GM11168 (cell line): Measurements from ENCODE around the gene RAI1.

Source experiments
- in situ Hi-C: fragments of 300-500 bp; cut with MboI; formaldehyde crosslinking; loops from one replicate; pipeline ENCODE4 v1.12.0; 2022; ENCODE audit warnings: low sequenced_read_pairs; ENCODE audit not compliant: unreplicated experiment

The RAI1 gene

DNA sequence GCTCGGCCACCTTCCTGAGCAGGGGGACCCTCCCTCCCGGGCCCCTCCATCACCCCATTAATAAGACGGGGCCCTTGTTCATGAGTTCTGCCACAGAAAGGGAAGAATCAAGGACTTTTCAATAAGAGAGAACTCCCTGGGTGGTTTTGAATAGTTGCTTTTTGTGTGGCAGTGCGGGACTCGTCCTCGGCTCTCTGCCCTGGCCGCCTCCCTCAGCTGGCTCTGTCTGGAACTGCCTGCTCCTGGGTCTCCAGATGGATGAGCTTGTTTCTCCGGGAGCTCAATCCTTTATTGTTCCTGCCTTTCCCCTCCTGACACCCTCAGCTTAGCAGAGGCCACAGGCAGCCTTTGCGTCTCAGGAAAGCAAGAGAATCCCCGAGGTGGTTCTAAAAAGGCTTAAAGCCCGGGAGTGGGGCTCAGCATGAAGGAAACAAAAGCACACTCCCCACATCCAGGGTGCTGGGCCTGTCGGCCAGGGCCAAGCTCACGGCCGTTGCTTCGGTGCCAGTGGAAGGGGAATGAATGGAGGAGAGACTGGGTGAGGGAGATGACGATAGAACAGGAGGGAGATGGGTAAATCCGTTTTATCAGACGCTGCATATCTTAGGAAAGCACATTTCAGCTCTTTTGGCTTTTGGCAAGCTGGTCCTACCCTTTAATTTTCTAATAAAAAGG lies 60.2 kb downstream of the RAI1 start:
- in situ Hi-C loops = no loop called here

DNA sequence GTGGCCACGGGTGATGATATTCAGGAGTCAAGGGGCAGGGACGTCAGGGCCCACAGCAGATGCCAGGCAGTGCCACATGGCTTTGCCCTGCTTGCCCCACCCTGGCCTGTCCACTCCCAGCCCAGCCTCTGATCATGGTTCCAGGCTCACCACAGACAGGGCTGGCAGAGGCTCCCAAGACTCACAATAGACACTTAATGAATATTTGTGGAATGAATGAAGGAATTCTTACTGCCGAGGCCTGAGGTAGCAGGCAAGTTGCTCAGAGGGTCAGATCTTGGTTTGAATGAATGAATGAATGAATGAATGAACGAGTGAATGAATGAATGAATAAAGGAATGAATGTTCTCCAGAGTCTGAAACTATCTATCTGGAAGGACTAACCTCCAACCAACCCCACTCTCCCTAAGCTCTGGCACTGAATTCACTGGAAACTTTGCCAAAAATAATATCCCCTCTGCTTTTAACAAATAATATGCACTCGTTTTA lies 60.9 kb downstream of the RAI1 start:
- in situ Hi-C loops = no loop called here

DNA sequence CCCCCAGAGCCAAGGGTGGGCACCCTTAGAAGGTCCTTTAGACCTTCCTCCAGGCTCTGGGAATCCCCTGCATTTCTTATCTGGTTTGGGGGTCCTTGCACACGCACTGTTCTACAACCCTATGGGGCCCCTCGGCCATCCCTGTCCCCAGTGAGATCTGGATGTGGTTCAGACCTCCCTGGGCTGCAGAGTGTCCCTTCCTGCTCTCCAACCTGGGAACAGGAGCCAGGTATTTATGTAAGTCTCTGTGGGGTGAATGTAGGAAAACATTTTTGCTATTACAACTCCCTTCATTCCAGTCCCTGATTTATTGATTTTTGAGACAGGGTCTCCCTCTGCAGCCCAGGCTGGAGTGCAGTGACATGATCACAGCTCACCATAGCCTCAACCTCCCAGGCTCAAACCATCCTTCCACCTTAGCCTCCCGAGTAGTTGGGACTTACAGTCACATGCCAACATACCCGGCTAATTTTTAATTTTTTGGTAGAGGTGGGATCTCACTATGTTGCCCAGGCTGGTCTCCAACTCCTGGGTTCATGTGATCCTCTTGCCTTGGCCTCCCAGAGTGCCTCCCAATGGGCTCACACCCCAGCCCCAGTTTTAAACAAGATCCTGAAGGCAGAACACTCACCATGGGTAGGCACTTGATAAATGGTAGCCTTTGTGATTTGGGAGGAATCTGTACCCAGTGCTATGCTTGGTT lies 61.6 kb downstream of the RAI1 start:
- in situ Hi-C loops = no loop called here

DNA sequence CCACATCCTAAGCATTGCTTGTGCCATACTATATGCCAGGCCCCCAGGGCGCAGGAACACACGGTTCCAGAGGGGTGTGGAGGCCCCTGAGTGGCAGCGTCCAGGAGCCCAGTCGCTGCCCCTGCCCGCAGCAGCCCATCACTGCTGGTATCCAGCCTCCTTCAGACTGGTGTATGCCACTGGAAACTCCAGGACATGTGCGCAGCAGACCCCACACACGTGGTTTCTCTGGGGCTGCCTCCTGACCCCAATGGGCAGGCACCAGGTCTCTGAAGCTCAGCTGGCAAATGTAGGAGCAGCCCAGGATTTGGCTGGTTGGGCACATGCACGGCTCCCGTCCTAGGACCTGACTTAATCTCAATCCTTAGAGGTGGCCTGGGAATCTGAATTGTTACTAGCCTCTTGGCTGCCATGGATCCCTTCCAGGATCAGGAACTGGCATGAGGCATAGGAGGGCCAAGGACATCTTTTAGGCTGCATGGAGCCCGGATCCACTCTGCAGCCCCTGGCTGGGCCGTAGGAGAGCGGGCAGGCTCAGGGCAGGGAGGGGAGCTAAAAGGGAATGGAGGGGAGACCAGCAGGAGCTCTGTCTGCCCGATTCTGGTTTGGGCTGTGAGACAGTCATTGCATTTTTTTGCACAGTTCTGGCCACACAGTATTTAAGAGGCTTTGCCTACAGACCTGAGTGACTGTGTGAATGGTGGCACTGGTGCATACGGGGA lies 62.3 kb downstream of the RAI1 start:
- in situ Hi-C loops = no loop called here

DNA sequence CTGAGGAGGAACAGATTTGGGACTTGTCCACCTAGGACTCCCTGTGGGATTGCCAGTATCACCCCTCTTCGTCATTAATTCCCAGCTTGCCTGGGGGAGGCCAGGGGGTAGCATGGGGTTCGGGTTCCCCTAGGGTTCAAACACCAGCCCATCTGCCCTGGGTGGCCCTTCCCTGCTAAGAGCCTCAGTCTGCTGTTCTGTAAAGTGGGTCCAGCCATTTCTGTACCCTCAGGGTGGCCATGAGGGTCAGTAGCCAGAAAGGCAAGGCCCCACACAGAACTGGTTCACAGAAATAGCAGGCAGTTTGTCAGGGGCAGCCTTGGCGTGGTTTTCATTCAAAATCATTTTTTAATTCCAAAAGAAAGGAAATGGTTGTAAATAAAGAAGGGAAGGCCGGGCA lies 62.9 kb downstream of the RAI1 start:
- in situ Hi-C loops = no loop called here

DNA sequence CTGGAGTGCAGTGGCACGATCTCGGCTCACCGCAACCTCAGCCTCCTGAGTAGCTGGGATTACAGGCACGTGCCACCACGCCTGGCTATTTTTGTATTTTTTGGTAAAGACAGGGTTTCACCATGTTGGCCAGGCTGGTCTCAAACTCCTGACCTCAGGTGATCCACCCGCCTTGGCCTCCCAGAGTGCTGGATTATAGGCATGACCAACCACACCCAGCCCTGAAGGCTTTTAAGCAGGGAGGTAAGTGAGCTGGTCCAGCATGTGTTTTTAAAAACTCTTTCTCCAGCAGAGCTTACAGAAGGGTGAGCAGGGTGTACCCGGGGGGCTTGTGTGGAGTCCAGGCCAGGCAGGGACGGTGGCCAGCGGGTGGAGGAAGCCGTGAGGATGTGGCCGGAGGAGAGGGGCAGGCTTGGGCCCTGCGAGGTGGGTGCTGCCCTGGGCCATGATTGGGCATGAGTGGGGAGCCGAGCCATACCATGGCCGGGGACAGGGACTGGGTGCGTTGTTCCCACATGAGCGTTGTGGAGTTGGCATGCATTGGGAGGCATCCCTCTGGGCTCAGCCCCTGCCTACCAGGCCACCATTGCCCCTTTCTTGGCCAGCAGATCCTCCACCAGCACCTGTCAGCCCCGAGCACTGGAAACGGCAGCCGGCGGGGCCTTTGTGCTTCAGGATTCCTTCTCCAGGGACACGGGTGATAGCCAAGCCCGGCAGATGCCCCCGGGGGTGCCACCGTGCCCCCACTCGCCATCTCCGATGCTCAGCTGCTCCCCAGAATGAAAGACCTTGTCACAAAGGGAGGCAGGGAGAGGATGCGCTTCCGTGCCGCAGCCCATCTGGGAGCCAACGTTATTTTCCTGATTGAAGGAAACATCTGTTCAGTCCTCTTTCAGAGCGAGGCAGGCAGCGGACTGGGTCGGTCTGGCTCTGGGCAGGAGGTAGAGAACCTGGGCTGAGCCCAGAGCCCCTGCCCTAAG lies 64.5 kb downstream of the RAI1 start:
- in situ Hi-C loops = no loop called here

DNA sequence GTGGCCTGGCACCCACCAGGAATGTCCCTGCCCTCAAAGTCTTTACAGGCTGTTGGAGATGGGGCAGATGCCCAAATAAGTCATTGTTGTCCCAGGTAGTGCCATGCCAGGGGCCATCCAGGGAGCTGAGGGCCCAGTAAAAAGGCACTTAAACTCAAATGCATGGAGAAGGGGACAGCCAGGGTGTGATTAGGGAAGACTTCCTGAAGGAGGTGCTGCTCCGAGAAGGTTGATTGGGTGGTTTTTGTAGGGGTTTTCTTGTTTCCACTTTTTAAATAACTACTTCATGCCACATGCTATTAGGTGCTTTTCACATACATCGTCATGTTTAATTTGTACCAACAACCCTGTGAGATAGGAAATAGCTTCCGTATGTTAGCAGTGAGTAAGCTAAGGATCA lies 66.9 kb downstream of the RAI1 start:
- in situ Hi-C loops = no loop called here

DNA sequence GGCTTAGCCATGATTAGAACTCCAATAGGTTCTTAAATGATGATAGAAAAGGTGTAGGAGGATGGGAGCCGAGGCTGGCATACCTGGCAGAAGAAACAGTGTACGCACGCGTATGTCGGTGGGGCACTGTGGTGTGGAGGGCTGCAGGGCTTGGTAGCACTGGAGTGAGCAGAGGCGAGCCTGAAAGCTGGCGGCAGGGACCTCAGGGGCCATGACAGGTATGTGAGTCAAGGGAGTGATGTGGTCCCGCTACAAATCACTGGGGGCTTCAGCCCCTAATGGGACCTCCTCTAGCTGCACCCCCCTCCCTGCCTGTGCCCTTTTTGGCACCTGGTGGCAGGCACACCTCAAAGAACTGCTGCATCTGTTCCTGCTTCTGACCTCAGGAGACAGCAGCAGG lies 67.3 kb downstream of the RAI1 start:
- in situ Hi-C loops = no loop called here

DNA sequence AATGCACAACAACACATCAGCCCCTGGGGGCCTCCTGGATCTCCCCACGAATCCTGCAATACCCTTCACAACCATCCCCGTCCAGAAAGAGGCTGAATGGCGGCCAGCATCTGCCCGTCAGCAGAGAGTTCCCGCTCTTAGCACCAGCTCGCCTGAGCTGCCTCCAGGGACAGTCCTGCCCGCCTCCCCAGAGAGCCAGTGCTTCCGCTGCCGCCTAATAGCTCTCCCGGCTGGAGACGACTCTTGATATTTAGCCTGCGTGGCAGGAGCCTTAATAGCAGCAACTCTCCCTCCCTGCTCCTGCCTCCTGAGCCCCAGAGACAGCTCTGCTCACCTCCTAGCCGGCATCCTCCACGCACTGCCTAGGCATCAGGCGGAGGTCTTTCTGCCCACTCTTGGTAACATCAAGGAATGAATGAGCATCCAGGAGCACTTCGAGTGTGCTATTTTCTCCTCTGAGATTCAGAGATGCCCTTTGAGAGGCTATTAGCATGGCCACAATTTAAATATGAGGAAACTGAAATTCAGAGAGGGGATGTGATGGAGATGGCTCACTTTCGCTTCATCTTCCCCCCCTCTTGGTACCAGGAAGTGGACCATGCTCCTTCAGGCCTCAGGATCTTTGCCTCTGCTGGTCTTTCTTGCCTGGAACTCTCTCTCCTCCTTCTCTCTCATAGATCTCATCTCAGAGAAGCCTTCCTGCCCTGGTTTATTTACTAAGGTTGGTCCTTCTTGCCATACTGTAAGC lies 67.9 kb downstream of the RAI1 start:
- in situ Hi-C loops = no loop called here

DNA sequence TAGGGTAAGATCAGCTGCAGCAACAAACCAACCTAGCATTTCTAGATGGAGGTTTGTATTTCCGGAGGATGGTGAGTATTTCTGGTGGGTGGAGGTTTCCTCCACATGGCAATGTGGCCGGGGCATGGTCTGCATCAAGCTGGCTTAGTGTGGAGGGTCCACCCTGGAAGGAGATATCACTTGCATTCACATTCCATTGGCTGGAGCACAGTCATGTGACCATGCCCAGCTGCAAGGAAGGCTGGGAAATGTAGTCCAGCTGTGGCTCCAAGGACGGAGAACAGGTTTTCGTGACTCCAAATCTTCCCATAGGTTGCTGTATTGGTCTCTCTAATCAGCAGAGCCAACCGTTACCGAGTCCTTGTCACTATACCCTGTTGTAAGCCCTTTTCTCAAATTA lies 68.7 kb downstream of the RAI1 start:
- in situ Hi-C loops = no loop called here

DNA sequence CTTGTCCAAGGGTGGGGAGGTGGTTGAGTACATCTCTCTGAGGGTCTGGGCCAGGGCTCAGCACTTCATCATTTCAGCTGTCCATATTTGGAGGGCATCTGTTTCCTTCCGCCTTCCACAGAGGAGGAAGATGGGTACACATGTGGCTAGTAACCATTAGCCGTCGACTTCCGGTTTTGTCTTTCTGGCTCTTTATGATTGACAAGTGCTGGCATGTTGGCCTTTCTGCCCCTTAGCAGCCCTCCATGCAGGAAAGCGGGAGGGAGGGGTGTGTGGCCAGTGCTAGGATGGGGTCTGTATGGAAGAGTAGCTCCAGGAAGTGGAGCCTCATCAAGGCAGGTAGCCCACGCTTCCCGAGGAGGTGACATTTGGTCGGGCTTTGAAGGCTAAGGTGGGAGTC lies 69.6 kb downstream of the RAI1 start:
- in situ Hi-C loops = no loop called here

DNA sequence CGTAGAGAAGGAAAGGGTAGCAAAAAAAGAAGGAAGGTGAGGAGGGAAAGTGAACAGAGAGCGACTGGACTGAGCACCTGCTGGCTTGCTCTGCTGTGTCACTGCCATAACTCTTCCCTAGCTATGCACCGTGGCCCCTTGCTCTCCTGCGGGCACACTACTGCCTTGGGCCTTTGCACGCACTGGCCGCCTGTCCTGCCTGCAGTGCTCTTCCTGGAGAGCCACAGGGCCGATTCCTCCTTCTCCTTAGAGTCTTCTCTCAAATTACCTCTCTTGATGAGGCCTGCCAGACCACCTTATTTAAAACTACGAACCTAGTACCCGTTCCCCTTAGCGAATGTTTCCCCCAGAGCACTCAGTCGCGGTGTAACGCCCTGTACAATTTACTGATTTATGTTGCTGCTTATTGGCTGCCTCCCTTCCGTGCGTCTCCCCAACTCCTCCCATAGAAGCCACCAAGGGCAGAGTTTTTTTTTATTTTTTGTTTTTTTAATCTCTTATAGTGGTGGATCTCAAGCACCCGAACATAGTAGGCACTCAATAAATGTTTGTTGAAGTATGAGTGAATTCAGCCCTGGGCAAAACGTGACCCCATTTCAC lies 70.3 kb downstream of the RAI1 start:
- in situ Hi-C loops = no loop called here

DNA sequence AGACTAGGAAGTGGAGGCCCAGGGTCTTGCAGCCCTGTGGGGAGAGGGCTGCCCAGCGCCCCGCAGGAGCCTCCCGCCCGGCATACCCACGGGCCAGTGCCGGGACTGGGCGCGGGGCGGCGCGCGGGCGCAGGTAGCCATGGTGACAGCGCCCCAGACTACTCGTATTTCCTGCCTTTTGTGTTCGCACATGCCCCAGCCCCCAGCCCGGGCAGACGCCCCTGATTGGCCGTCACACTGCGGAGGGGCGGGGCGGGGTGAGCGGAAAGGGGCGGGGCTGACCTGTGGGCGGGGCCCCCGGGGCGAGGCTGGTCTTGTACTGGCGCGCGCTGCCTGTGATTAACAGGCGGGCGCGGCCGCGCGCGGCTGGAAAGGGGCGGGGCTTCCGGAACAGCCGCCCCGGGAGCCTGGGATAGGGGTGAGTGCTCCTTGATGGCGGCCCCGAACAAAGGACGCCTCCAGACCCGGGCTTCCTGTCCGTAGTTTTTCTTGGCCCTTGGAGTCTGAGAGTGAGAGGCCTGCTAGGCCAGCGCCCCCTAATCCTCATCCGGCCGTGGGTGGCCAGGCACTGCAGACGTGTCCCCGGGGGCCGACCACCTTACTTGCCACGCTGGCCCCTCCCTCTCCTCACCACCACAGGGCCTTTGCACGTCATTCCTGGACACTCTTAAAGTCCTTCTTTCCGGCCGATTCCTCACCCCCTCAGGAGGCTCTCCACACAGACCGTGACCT lies 71.0 kb downstream of the RAI1 start:
- in situ Hi-C loops = no loop called here

DNA sequence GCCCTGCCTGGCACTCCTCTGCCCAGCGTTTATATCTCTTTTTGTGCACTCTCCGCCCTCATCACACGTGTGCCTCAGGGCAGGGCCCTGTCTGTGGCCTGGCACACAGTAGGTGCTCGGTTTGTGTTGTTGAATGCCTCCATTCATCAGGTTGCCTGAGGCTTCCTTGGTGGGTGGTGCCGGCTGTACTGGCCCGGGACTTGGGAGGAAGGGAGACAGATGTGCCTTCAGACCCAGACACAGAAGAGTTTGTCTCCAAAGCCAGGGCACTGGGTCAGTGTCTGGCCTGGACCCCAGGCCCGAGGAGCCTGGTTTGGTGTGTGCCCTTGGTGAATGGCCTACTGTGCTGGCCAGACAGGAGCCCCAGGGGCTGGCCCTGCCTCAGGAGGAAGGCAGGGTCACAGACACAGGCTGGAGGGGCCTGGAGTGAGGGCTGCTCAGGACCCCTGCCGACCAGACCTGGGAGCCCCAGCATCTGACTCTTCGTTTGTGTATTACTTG lies 71.6 kb downstream of the RAI1 start:
- in situ Hi-C loops = no loop called here

DNA sequence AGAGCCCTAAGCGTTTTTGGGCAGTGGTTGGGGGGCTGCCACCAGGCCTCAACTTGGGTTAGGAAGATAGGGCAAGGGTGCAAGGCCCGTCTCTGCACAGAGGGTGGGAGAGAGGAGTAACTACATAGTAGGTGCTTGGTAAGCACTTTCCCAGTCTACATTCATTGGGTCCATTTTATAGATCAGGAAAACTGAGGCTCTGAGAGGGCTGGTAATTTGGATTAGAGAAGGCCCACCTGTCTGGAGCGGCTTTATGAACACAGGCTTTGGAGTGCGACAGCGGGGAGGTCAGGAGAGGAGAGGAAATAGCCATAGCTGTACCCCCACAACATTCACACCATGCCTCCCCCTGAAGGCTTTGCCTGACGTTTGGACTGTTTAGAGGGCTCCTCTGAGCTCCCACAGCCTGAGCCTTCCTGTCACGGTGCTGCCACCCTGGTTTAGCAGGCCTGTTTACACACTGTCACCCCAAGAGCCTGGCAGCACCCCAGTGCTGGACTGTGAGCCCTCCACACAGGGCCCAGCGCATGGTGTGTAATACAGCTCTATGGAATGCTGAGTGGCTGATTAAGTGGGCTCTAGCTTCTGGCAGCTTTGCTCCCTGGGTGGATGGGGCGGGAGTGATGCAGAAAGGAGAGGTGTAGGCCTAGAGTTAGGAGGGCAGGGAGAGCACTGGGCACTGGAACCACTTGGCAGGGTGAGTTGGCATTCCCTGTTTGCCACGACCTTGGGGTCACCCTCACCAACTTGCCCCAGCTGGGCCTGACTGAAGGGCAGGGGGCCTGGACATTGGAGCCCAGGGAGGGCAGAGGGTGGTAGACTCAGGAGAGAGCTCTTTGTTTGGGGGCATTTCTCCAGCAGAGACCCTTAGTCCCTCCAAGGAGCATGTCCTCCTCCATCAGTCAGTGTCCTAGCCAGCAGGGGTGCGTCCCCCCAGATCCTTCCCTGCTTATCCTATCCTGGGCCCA lies 73.7 kb downstream of the RAI1 start:
- in situ Hi-C loops = no loop called here

DNA sequence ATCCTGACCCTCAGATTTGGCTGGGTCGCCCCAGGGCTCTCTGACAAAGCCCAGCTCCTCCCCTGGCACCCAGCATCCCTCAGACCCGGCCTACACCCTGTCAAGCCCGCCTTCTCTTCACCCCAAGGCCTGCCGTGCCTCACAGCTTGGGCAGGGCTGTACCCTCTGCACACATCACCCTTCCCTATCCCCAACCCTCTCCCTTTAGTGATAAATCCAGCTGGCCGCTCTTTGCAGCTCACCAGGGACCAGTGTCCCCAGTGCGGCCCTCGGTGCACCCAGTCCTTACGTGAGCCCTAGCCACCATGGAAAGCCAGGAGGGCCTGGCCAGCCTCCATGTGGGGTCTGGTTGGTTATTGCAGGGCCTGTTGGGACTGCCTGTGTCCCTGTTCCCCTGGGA lies 74.5 kb downstream of the RAI1 start:
- in situ Hi-C loops = no loop called here

DNA sequence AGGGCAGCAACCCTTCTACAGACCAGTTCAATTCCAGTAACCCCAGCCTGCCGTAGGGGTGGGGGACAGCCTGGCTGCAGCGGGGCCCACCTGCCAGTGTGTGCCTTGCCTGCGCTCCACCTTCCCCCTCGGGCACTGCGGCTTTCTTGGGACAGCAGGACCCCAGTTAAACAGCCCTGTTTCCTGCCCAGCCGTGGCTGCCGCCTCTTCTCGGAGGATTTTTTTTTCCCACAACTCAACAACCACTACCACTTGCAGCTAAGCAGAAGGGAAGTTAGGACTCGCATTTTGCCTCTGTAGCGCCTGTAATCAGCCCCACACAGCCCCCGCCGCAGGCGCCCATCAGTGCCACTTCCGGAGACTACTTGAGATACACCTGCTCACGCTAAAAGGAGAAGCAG lies 76.1 kb downstream of the RAI1 start:
- in situ Hi-C loops = no loop called here
